GM23248 (cell line): ENCODE data around the gene YPEL2.

Experiments
- EZH2 ChIP-seq: fragments of 200-600 bp; sonication (generic); IDR thresholded peaks from 2 replicates; pipeline ENCODE4 v1.6.1; 2018; ENCODE audit warnings: antibody characterized with exemption, mild to moderate bottlenecking; ENCODE audit not compliant: insufficient read depth, poor library complexity, severe bottlenecking
- EZH2phosphoT487 ChIP-seq: fragments of 200-600 bp; sonication (generic); IDR thresholded peaks from 2 replicates; pipeline ENCODE4 v1.6.1; 2018; ENCODE audit warnings: antibody characterized with exemption, moderate library complexity, mild to moderate bottlenecking, low read depth; ENCODE audit not compliant: insufficient read depth

- no peak for TF ChIP-seq EZH2phosphoT487
- TF ChIP-seq EZH2, result no peak
Measured at GRCh38 chr17:59338498-59338897, 7.0 kb downstream of the YPEL2 start.
